HCT116 (cell line): Measurements from ENCODE around the gene MOCS1. TPM values are rescaled to one million over a fixed set of nuclear protein-coding genes. Genes with fewer than 3 reads are reported as not detected.

Experiments used
- ATAC-seq: fragments of 200-7000 bp; cut with Tn5 transposase; 2 replicates; pipeline ENCODE4 v1.9.1; 2020; ENCODE audit warnings: mild to moderate bottlenecking, moderate library complexity
- BruUV-seq: library from RNA; stranded (reverse); fragments of 400-500 nt; replicated peaks from 2 replicates; lab custom pipeline; 2021; lab: Mats Ljungman, UMichigan
- CTCF ChIA-PET: fragments of 300-600 bp; sonication (Branson Sonifier 250); formaldehyde crosslinking; loops from one replicate; lab custom pipeline; 2021; ENCODE audit warnings: antibody characterized with exemption; lab: Charles Lee
- POLR2A ChIA-PET: fragments of 300-600, 350-600 bp; sonication (Branson Sonifier 250); formaldehyde crosslinking; loops from one replicate; lab custom pipeline; 2021; ENCODE audit warnings: antibody characterized with exemption; lab: Charles Lee
- RAD21 ChIA-PET, 2 experiments: fragments of 300-600 bp; sonication (Branson Sonifier 250); formaldehyde crosslinking; loops; one replicate each; lab custom pipeline; 2023; ENCODE audit warnings: low total read pairs in 2 of 2; ENCODE audit not compliant: uncharacterized antibody in 2 of 2, unreplicated experiment in 2 of 2, low non-redundant PET in 1 of 2; lab: Charles Lee
- DNase-seq: peaks from one replicate; pipeline ENCODE4 v3.0.0-alpha.2; 2010; ENCODE audit warnings: low read depth, low spot score
- H2AFZ ChIP-seq: fragments of 200-600 bp; shearing (Covaris generic), sonication (generic); 2 replicates; pipeline ENCODE4 v1.6.1; 2017; ENCODE audit warnings: low read depth, mixed run types, mixed read lengths, antibody characterized with exemption, low read length; ENCODE audit not compliant: poor library complexity, severe bottlenecking
- H3K27ac ChIP-seq: 2 replicates; pipeline ENCODE4 v1.5.1; 2012; ENCODE audit warnings: low read depth, low read length
- H3K27me3 ChIP-seq: fragments of 200-600 bp; sonication (generic); 2 replicates; pipeline ENCODE4 v1.6.1; 2016; ENCODE audit warnings: mixed run types, low read length, mixed read lengths; ENCODE audit not compliant: insufficient read depth
- H3K36me3 ChIP-seq, 2 experiments: fragments of 200-500 bp in 1 of 2; fragments of 200-600 bp in 1 of 2; sonication (Bioruptor generic) in 1 of 2; sonication (generic) in 1 of 2; 2 replicates each; pipeline versions ENCODE4 v1.5.1 to v1.6.1; 2014 to 2016; ENCODE audit warnings: low read length in 2 of 2, inconsistent platforms in 1 of 2, mixed read lengths in 1 of 2, mixed run types in 1 of 2; ENCODE audit not compliant: insufficient read depth in 2 of 2, control insufficient read depth in 1 of 2
- H3K4me1 ChIP-seq, 2 experiments: fragments of 200-600 bp in 1 of 2; sonication (generic) in 1 of 2; 2 replicates each; pipeline versions ENCODE4 v1.5.1 to v1.6.1; 2012 to 2017; ENCODE audit warnings: low read length in 2 of 2, inconsistent platforms in 1 of 2, mild to moderate bottlenecking in 1 of 2, mixed read lengths in 1 of 2, mixed run types in 1 of 2, moderate library complexity in 1 of 2; ENCODE audit not compliant: insufficient read depth in 2 of 2, control insufficient read depth in 1 of 2
- H3K4me2 ChIP-seq: fragments of 200-600 bp; sonication (generic); 2 replicates; pipeline ENCODE4 v1.6.1; 2017; ENCODE audit warnings: mixed run types, low read length, mixed read lengths
- H3K4me3 ChIP-seq, 2 experiments: fragments of 200-600 bp in 1 of 2; sonication (generic) in 1 of 2; replicated peaks in 1 of 2; 2 replicates each; pipeline ENCODE4 v1.5.1; 2011 to 2016; ENCODE audit warnings: low read length in 2 of 2, control low read depth in 1 of 2, low read depth in 1 of 2, mild to moderate bottlenecking in 1 of 2, mixed read lengths in 1 of 2, mixed run types in 1 of 2
- H3K79me2 ChIP-seq: fragments of 200-600 bp; sonication (generic); 2 replicates; pipeline ENCODE4 v1.6.1; 2017; ENCODE audit warnings: mild to moderate bottlenecking, mixed run types, low read length, moderate library complexity, mixed read lengths; ENCODE audit not compliant: insufficient read depth
- H3K9ac ChIP-seq: fragments of 200-600 bp; sonication (generic); 2 replicates; pipeline ENCODE4 v1.6.1; 2016; ENCODE audit warnings: low read length, mixed read lengths
- H3K9me2 ChIP-seq: fragments of 200-600 bp; sonication (generic), shearing (Covaris generic); 2 replicates; pipeline ENCODE4 v1.6.1; 2017; ENCODE audit warnings: mixed run types, mild to moderate bottlenecking, moderate library complexity; ENCODE audit not compliant: insufficient read depth
- H3K9me3 ChIP-seq, 2 experiments: fragments of 200-500 bp in 1 of 2; fragments of 200-600 bp in 1 of 2; sonication (Bioruptor generic) in 1 of 2; sonication (generic) in 1 of 2; 2 replicates each; pipeline ENCODE4 v1.6.1; 2014 to 2017; ENCODE audit warnings: low read length in 2 of 2, mixed read lengths in 2 of 2, inconsistent platforms in 1 of 2, low read depth in 1 of 2, mild to moderate bottlenecking in 1 of 2, mixed run types in 1 of 2, moderate library complexity in 1 of 2; ENCODE audit not compliant: control insufficient read depth in 1 of 2, insufficient read depth in 1 of 2
- H4K20me1 ChIP-seq: fragments of 200-600 bp; sonication (generic), shearing (Covaris generic); 2 replicates; pipeline ENCODE4 v1.6.1; 2017; ENCODE audit warnings: mixed run types, mild to moderate bottlenecking, moderate library complexity; ENCODE audit not compliant: insufficient read depth
- ATF3 ChIP-seq: IDR thresholded peaks from 2 replicates; pipeline ENCODE4 v1.6.1; 2012
- CEBPB ChIP-seq: IDR thresholded peaks from 2 replicates; pipeline ENCODE4 v1.6.1; 2012; ENCODE audit warnings: low read depth
- EGR1 ChIP-seq: IDR thresholded peaks from 2 replicates; pipeline ENCODE4 v1.6.1; 2012; ENCODE audit warnings: low read depth
- EZH2 ChIP-seq: fragments of 200-600 bp; sonication (generic); IDR thresholded peaks from 2 replicates; pipeline ENCODE4 v1.6.1; 2017; ENCODE audit warnings: antibody characterized with exemption, mixed run types
- EZH2phosphoT487 ChIP-seq: fragments of 200-600 bp; IDR thresholded peaks from 2 replicates; pipeline ENCODE4 v1.6.1; 2018; ENCODE audit warnings: antibody characterized with exemption, borderline replicate concordance
- FOSL1 ChIP-seq: IDR thresholded peaks from 2 replicates; pipeline ENCODE4 v1.6.1; 2012; ENCODE audit warnings: low read depth
- JUND ChIP-seq: IDR thresholded peaks from 2 replicates; pipeline ENCODE4 v1.6.1; 2012
- MAX ChIP-seq: IDR thresholded peaks from 2 replicates; pipeline ENCODE4 v1.6.1; 2012
- POLR2A ChIP-seq: IDR thresholded peaks from 2 replicates; pipeline ENCODE4 v1.7.0; 2011; ENCODE audit warnings: borderline replicate concordance; ENCODE audit not compliant: insufficient read depth, insufficient read length; ENCODE audit errors: extremely low read depth
- POLR2AphosphoS5 ChIP-seq: IDR thresholded peaks from 2 replicates; pipeline ENCODE4 v1.6.1; 2011; ENCODE audit warnings: mild to moderate bottlenecking, low read depth, low read length, moderate library complexity
- RAD21 ChIP-seq: IDR thresholded peaks from 2 replicates; pipeline ENCODE4 v1.6.1; 2012; ENCODE audit warnings: low read depth, mild to moderate bottlenecking
- SIN3A ChIP-seq: IDR thresholded peaks from 2 replicates; pipeline ENCODE4 v1.6.1; 2012; ENCODE audit warnings: low read depth
- SP1 ChIP-seq: IDR thresholded peaks from 2 replicates; pipeline ENCODE4 v1.6.1; 2012; ENCODE audit warnings: low read depth
- SRF ChIP-seq: IDR thresholded peaks from 2 replicates; pipeline ENCODE4 v1.6.1; 2012; ENCODE audit warnings: low read depth
- YY1 ChIP-seq: IDR thresholded peaks from 2 replicates; pipeline ENCODE4 v1.6.1; 2011; ENCODE audit warnings: low read length, low read depth, moderate library complexity, mild to moderate bottlenecking; ENCODE audit not compliant: insufficient replicate concordance; ENCODE audit errors: extremely low read depth
- ZFX ChIP-seq: fragments of 450-650 bp; IDR thresholded peaks from 2 replicates; pipeline ENCODE4 v1.6.1; 2017
- ZNF274 ChIP-seq: fragments of 200-500 bp; sonication (Bioruptor generic); IDR thresholded peaks from 2 replicates; pipeline ENCODE4 v1.6.1; 2014; ENCODE audit warnings: mild to moderate bottlenecking, low read depth, low read length, inconsistent platforms
- intact Hi-C: fragments of 100-400 bp; cut with micrococcal nuclease; formaldehyde crosslinking; loops from 2 replicates; pipeline ENCODE4 v1.10.0; 2022
- total RNA-seq: library from RNA; stranded (reverse); gene quantifications from one replicate; pipeline ENCODE4 v1.2.1, GENCODE V29; 2021; ENCODE audit not compliant: unreplicated experiment
- TF ChIP-seq, protein P1 (sequence below), 3 experiments: fragments of 200-600 bp in 1 of 3; sonication (generic) in 1 of 3; IDR thresholded peaks in 2 of 3; conservative IDR thresholded peaks in 1 of 3; 2 replicates each; pipeline ENCODE4 v1.5.1; 2012 to 2017; ENCODE audit warnings: low read depth in 2 of 3, low read length in 2 of 3, antibody characterized with exemption in 1 of 3, borderline replicate concordance in 1 of 3, control low read depth in 1 of 3, mild to moderate bottlenecking in 1 of 3, mixed read lengths in 1 of 3, mixed run types in 1 of 3, moderate library complexity in 1 of 3; ENCODE audit not compliant: insufficient read depth in 1 of 3

MOCS1 gene
- total RNA-seq, 1 experiment from 2014 or later = 9.3 TPM

DNA sequence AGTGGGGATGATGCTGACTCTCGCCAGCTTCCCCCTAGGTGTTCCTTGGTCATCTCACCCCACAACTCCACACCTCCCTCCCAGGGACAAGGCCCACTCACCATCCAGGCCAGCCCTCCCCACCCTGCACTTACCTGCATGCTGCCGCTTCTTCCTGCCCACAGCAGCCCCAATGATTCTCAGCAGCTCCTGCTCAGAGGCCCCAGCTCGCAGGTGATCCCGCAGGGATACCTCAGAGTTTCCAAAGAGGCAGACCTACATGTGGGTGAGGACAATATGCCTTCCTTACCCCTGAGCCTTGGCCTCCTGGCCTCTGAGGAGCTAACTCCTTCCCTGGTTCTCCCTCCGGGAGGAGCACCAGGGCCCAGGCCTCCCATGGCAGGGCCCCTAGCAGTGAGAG, 24.6 kb downstream of the MOCS1 start:
- RAD21 ChIA-PET = no interaction called here
- Histone ChIP-seq H3K27ac (no peak overlapping the region), H2AFZ (no peak overlapping the region)
- TF ChIP-seq ZFX (no peak), ATF3 (no peak), CEBPB (no peak), EGR1 (no peak), FOSL1 (no peak), MAX (no peak), ZNF274 (no peak), SP1 (no peak), SIN3A (no peak), EZH2phosphoT487 (no peak), POLR2AphosphoS5 (no peak), YY1 (no peak), RAD21 (no peak), SRF (no peak), JUND (no peak), POLR2A (no peak), EZH2 (no peak)
- TF ChIP-seq, protein P1, sequence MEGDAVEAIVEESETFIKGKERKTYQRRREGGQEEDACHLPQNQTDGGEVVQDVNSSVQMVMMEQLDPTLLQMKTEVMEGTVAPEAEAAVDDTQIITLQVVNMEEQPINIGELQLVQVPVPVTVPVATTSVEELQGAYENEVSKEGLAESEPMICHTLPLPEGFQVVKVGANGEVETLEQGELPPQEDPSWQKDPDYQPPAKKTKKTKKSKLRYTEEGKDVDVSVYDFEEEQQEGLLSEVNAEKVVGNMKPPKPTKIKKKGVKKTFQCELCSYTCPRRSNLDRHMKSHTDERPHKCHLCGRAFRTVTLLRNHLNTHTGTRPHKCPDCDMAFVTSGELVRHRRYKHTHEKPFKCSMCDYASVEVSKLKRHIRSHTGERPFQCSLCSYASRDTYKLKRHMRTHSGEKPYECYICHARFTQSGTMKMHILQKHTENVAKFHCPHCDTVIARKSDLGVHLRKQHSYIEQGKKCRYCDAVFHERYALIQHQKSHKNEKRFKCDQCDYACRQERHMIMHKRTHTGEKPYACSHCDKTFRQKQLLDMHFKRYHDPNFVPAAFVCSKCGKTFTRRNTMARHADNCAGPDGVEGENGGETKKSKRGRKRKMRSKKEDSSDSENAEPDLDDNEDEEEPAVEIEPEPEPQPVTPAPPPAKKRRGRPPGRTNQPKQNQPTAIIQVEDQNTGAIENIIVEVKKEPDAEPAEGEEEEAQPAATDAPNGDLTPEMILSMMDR (IDR thresholded peaks at IDR 0.05 in 2 of 3, conservative IDR thresholded peaks at IDR 0.05 in 1 of 3; ENCODE audit: borderline replicate concordance in 1 of 3, insufficient read depth in 1 of 3, low read depth in 2 of 3, low read length in 2 of 3) = no peak
- TF ChIP-seq, all 23 proteins: peak for 0
- intact Hi-C loops = no loop called here
- no peaks in the 10 kb centered on the region for H4K20me1 ChIP-seq
- CTCF ChIA-PET = no interaction called here
- H3K36me3 ChIP-seq = no peaks in the 10 kb centered on the region; a peak in 1 of 4 replicates
- ATAC-seq = no peak
- no peak overlapping the region for H3K4me2 ChIP-seq
- no peaks in the 10 kb centered on the region for H3K79me2 ChIP-seq
- H3K4me1 ChIP-seq = no peaks in the 10 kb centered on the region
- no peaks in the 10 kb centered on the region for H3K9me3 ChIP-seq
- BruUV-seq = no TSS peak
- H3K9me2 ChIP-seq = no peaks in the 10 kb centered on the region
- H3K27me3 ChIP-seq = no peaks in the 10 kb centered on the region
- POLR2A ChIA-PET = no interaction called here
- no peak overlapping the region for H3K4me3 ChIP-seq
- DNase-seq = no peak
- no peak overlapping the region for H3K9ac ChIP-seq
